Mammary epithelial cell (primary cell): Measurements from ENCODE around the gene GALNT18.

Experiments
- CTCF ChIP-seq, 2 donors: IDR thresholded peaks in 1 of 2; conservative IDR thresholded peaks in 1 of 2; 2 replicates each; pipeline ENCODE4 v1.5.1; 2011 to 2012; ENCODE audit warnings: inconsistent platforms in 2 of 2, low read length in 2 of 2, mild to moderate bottlenecking in 2 of 2, control low read depth in 1 of 2, low read depth in 1 of 2; ENCODE audit not compliant: insufficient read depth in 1 of 2; ENCODE audit errors: extremely low read depth in 1 of 2
- EZH2 ChIP-seq: IDR thresholded peaks from 2 replicates; pipeline ENCODE4 v1.6.1; 2012; ENCODE audit warnings: low read length, inconsistent platforms, borderline replicate concordance

GRCh38 chr11:11356842-11357241, 265.0 kb downstream of the GALNT18 start:
- TF ChIP-seq CTCF (conservative IDR thresholded peaks at IDR 0.05 in 1 of 2, IDR thresholded peaks at IDR 0.05 in 1 of 2; ENCODE audit: extremely low read depth in 1 of 2, insufficient read depth in 1 of 2, low read depth in 1 of 2, low read length in 2 of 2), result no peak
- TF ChIP-seq EZH2, result no peak
